ENCODE measurements around the gene STX18. TPM values are rescaled to one million over a fixed set of nuclear protein-coding genes. Genes with fewer than 3 reads are reported as not detected.

STX18 gene
- total RNA-seq, 1 donor from 2014 or later = 36.7 TPM

DNA sequence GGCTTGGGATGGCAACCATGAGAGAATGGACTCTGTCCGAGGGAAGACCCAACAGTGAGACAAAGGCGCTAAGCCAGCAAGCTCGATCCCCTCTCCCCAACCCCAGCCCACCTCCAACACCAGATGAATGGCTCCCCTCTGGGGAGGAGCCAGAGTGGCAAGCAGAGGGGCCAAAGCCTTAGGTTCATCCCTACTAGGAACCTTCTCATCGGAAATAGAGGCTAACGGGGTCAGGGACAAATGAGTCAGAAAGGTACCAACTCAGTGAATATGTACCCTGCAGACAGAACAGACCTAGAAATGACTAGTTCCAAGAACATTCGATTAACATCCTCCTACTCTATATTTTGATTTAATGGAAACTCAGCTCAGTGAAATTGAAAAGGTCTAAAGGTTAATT, 81.1 kb downstream of the STX18 start:
- H3K27me3 Mint-ChIP-seq (ENCODE audit: low read depth) = no peaks in the 10 kb centered on the region
- TF ChIP-seq CTCF (conservative IDR thresholded peaks at IDR 0.05) = no peak
- H3K4me1 Mint-ChIP-seq = peaks cover 7% of the 10 kb centered on the region
- no peak for DNase-seq (ENCODE audit: low read depth, low spot score)
- H3K4me3 Mint-ChIP-seq = no peak overlapping the region
- H3K36me3 Mint-ChIP-seq (ENCODE audit: low read depth) = peaks cover 15% of the 10 kb centered on the region
- H3K27ac Mint-ChIP-seq (ENCODE audit: unreplicated experiment) = no peak overlapping the region
- H3K9me3 Mint-ChIP-seq = peaks cover 5% of the 10 kb centered on the region

DNA sequence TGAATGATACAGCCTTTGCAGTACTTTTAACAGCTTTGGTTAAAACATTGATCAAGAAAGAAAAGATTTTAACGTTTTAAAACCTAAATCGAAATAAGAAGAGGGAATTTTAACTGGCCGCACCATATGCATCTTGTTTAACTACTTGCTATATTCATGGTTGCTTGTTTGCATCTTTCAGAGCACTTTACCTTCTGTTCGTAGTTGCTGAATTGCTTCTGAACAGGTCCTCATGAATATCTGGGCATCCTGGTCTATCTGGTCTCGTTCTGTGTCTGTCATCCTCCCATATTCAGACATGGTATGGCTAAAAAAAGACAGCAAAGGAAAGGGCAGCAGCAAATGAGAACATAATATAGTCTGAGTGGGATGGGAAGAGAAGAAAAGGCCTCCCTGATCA, 82.7 kb downstream of the STX18 start:
- Mint-ChIP-seq H3K36me3 (ENCODE audit: low read depth) (peaks cover 6% of the 10 kb centered on the region), H3K27me3 (ENCODE audit: low read depth) (no peaks in the 10 kb centered on the region), H3K4me1 (peaks cover 7% of the 10 kb centered on the region), H3K4me3 (no peak overlapping the region), H3K9me3 (no peaks in the 10 kb centered on the region), H3K27ac (ENCODE audit: unreplicated experiment) (no peak overlapping the region)
- no peak for DNase-seq (ENCODE audit: low read depth, low spot score)
- no peak for TF ChIP-seq CTCF (conservative IDR thresholded peaks at IDR 0.05)

DNA sequence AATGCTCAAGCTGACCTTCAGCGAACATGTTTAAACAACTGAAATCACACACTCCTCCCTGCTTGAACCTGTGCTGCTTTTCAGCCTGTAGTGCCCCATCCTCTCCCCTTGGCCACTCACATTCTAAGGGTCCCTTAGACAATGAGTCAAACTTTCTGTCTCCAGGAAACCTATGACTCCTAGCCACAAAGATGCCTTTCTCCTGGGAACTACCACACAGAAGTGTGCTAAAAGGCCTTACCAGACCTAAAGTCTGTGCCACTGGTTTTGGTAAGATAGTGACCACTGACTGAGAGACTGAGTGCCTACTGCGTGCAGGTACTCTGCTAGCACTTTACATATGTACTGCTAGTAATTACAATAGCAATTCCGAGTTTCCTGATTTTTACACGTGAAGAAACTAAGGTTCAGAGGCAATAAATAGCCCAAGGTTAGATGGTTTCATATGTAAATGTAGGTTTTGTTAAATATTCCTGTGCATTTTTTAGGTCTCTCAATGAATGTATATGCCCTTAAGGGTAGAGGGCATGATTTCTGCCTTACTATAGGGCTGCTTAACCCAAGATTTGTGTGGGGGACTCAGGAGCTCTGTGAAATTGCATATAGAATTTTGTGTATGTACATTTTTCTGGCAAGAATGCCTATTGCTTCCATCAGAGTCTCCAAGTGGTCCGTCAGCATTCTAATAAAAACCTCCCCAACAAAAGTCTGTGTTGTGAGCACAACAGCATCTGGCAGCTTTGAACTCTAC, 83.9 kb downstream of the STX18 start:
- TF ChIP-seq CTCF (conservative IDR thresholded peaks at IDR 0.05) = no peak
- Mint-ChIP-seq H3K4me3 (no peak overlapping the region), H3K9me3 (no peaks in the 10 kb centered on the region), H3K27ac (ENCODE audit: unreplicated experiment) (no peak overlapping the region), H3K4me1 (peaks cover 7% of the 10 kb centered on the region), H3K27me3 (ENCODE audit: low read depth) (no peaks in the 10 kb centered on the region), H3K36me3 (ENCODE audit: low read depth) (peaks cover 11% of the 10 kb centered on the region)
- DNase-seq (ENCODE audit: low read depth, low spot score) = no peak

- peaks cover 3% of the 10 kb centered on the region for H3K4me1 Mint-ChIP-seq
- no peaks in the 10 kb centered on the region for H3K27me3 Mint-ChIP-seq (ENCODE audit: low read depth)
- no peaks in the 10 kb centered on the region for H3K9me3 Mint-ChIP-seq
- no peak for TF ChIP-seq CTCF (conservative IDR thresholded peaks at IDR 0.05)
- no peak overlapping the region for H3K27ac Mint-ChIP-seq (ENCODE audit: unreplicated experiment)
- no peak overlapping the region for H3K4me3 Mint-ChIP-seq
- peaks cover 16% of the 10 kb centered on the region for H3K36me3 Mint-ChIP-seq (ENCODE audit: low read depth)
- DNase-seq (ENCODE audit: low read depth, low spot score) = no peak
Measured at GRCh38 chr4:4456816-4457578, 84.9 kb downstream of the STX18 start.

DNA sequence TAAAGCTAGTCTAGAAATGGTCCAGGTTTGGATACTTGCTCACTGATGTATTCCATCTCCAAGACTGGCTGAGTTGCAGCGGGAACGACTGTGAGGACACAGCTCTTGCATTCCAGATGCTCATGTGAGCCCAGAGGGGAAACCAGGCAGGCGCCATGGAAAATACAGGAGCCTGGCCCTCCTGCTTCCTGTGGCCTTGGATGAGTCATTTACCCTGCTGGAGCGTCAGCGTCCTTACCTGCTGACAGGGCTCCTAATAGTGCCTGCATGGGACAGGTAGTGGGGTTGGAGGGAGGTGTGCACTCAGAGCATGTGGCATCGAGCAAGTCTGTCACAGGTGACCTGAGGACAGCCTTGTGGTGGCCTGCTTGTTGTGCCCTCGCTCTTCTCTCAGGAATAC, 85.5 kb downstream of the STX18 start:
- no peaks in the 10 kb centered on the region for H3K9me3 Mint-ChIP-seq
- H3K27me3 Mint-ChIP-seq (ENCODE audit: low read depth) = no peaks in the 10 kb centered on the region
- no peak overlapping the region for H3K4me3 Mint-ChIP-seq
- H3K36me3 Mint-ChIP-seq (ENCODE audit: low read depth) = peaks cover 20% of the 10 kb centered on the region
- no peak overlapping the region for H3K27ac Mint-ChIP-seq (ENCODE audit: unreplicated experiment)
- no peak for DNase-seq (ENCODE audit: low read depth, low spot score)
- no peaks in the 10 kb centered on the region for H3K4me1 Mint-ChIP-seq
- no peak for TF ChIP-seq CTCF (conservative IDR thresholded peaks at IDR 0.05)

All from neural crest cell (in vitro differentiated cells).